Mesothelial cell of epicardium (in vitro differentiated cells): ENCODE data around the gene NRP1. TPM values are rescaled to one million over a fixed set of nuclear protein-coding genes. Genes with fewer than 3 reads are reported as not detected.

Source experiments
- DNase-seq, 2 experiments: peaks; one replicate each; pipeline ENCODE4 v3.0.0; 2021; ENCODE audit warnings: low spot score in 2 of 2; ENCODE audit not compliant: unreplicated experiment in 2 of 2
- H3K27ac Mint-ChIP-seq: 2 replicates; pipeline ENCODE4 v1.8.0; 2021; ENCODE audit warnings: mixed read lengths
- H3K27me3 Mint-ChIP-seq: 2 replicates; pipeline ENCODE4 v1.8.0; 2021; ENCODE audit warnings: low read depth, mixed read lengths
- H3K36me3 Mint-ChIP-seq: 2 replicates; pipeline ENCODE4 v1.8.0; 2021; ENCODE audit warnings: mixed read lengths
- H3K4me1 Mint-ChIP-seq: 2 replicates; pipeline ENCODE4 v1.8.0; 2021; ENCODE audit warnings: mixed read lengths
- H3K4me3 Mint-ChIP-seq: 2 replicates; pipeline ENCODE4 v1.8.0; 2021; ENCODE audit warnings: mild to moderate bottlenecking, moderate library complexity, mixed read lengths
- H3K9me3 Mint-ChIP-seq: 2 replicates; pipeline ENCODE4 v1.8.0; 2021; ENCODE audit warnings: mixed read lengths
- CTCF ChIP-seq: fragments of 200-600 bp; sonication (generic); IDR thresholded peaks from one replicate; pipeline ENCODE4 v1.5.0; 2021; ENCODE audit warnings: antibody characterized with exemption; ENCODE audit not compliant: unreplicated experiment
- total RNA-seq: library from RNA; stranded (reverse); gene quantifications from 3 replicates; pipeline ENCODE4 v1.2.1, GENCODE V29; 2021

Gene NRP1
- total RNA-seq, 1 donor from 2014 or later, result 47.7 TPM

GRCh38 chr10:33307835-33308234 is 26.6 kb downstream of the NRP1 start:
- no peak for TF ChIP-seq CTCF
- H3K27me3 Mint-ChIP-seq, result no peaks in the 10 kb centered on the region
- peaks cover under 1% of the 10 kb centered on the region for H3K9me3 Mint-ChIP-seq
- H3K4me1 Mint-ChIP-seq, result peaks cover 32% of the 10 kb centered on the region
- H3K4me3 Mint-ChIP-seq, result no peak overlapping the region
- DNase-seq, result no peak
- no peak overlapping the region for H3K27ac Mint-ChIP-seq
- peaks cover 12% of the 10 kb centered on the region for H3K36me3 Mint-ChIP-seq

- Mint-ChIP-seq H3K4me3 (no peak overlapping the region), H3K27ac (peak overlapping the region; percentile 36)
These were observed 27.6 kb downstream of the NRP1 start for GRCh38 chr10:33306701-33307519.

DNA sequence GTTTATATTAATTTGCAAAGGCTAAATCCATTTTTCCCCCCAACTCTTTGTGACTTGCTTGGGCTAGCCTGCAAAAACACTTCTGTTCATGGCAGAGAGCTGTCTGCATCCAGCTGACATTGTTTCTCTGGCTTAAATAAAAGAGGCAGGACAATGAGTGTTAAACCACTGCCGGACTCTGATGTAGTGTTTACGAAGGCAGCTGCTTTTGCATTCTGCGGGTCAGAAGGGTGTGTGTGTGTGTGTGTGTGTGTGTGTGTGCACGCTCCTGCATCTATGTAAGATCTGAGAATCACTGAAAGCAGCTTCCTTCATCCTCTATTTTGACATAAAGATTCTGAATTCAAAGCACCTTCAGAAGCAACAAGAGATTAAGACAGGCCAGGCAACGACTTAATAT is 28.3 kb downstream of the NRP1 start:
- Mint-ChIP-seq H3K4me3 (no peak overlapping the region), H3K36me3 (peaks cover 7% of the 10 kb centered on the region), H3K4me1 (peaks cover 48% of the 10 kb centered on the region), H3K9me3 (no peaks in the 10 kb centered on the region), H3K27ac (peak overlapping the region; percentile 36), H3K27me3 (no peaks in the 10 kb centered on the region)
- no peak for DNase-seq
- no peak for TF ChIP-seq CTCF

More at GRCh38 chr10:33306701-33307519, 27.6 kb downstream of the NRP1 start:
- H3K4me1 Mint-ChIP-seq, result peaks cover 42% of the 10 kb centered on the region
- H3K27me3 Mint-ChIP-seq, result no peaks in the 10 kb centered on the region
- DNase-seq, result no peak
- H3K9me3 Mint-ChIP-seq, result no peaks in the 10 kb centered on the region
- H3K36me3 Mint-ChIP-seq, result peaks cover 10% of the 10 kb centered on the region
- no peak for TF ChIP-seq CTCF

DNA sequence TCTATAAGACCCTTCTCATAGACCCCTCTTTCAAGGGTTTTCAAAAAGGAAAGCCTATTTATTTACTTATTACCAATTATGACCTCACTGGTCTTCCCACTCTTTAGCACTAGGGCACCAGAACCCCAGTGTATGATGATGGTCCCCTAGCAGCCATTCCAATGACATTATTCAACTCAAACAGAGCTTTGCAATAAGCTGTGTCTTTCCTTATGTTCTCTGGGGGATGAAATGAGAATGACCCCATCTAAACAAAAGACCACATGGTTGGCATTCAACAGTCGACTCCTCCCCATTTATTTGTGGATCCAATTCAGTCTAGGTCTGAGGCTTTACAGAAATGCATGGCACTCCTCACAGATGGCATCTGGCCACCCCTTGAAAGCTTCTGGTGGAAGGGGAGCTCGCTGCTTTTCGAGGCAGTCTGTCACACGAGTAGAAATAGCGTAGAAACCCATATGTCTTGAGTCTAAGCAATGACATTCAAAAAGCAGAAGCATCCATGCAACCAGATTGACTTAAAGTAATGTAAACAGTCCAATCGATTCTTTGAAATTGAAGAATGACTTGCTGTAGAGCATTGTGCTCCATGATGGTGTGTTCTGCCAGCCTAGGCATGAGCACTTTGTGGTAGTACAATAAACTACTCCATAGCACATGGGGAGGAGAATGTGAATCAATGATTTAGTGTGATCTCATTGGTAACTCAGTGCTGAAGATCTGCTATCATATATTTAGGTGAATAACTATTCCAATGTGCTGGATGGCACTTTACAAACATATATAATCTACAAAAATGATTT is 29.8 kb downstream of the NRP1 start:
- Mint-ChIP-seq H3K36me3 (peaks cover 2% of the 10 kb centered on the region), H3K4me3 (no peak overlapping the region), H3K4me1 (peaks cover 62% of the 10 kb centered on the region), H3K9me3 (no peaks in the 10 kb centered on the region), H3K27ac (no peak overlapping the region), H3K27me3 (no peaks in the 10 kb centered on the region)
- DNase-seq, result no peak
- TF ChIP-seq CTCF, result no peak

DNA sequence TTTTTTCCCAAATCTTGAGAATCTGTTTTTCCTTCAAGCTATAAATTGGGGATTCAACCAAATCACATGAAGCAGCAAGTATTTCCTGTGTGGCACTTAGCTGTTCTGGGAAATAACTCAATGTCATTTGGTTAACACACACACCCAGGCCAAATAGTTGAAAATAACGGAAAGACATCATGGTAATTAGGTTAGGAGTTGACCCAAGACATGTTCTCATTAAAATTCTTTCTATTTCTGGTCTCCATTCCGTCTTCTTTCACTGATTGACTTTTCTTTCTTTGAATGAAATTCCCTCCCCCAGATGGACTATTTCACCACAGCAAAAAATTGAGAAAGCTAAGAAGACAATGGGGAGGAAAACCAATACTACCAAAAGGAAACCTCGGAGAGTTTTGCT is 30.5 kb downstream of the NRP1 start:
- Mint-ChIP-seq H3K9me3 (no peaks in the 10 kb centered on the region), H3K4me3 (no peak overlapping the region), H3K4me1 (peaks cover 62% of the 10 kb centered on the region), H3K27ac (peak overlapping the region; percentile 17), H3K27me3 (no peaks in the 10 kb centered on the region), H3K36me3 (peaks cover 2% of the 10 kb centered on the region)
- TF ChIP-seq CTCF, result no peak
- DNase-seq, result no peak
